ENCODE results near the gene THPO. TPM values are rescaled to one million over a fixed set of nuclear protein-coding genes. Genes with fewer than 3 reads are reported as not detected.

THPO gene
- total RNA-seq, 1 donor from 2014 or later: 0.98 TPM

- TF ChIP-seq CTCF (conservative IDR thresholded peaks at IDR 0.05): no peak
- no peaks in the 10 kb centered on the region for H3K9me3 Mint-ChIP-seq
These were observed 40.6 kb downstream of the THPO start, which contains the start of gene FAM131A for GRCh38 chr3:184337399-184337714. FAM131A (plus strand) TSS chr3:184337600; CDS start chr3:184337631, 31 bp downstream.

GRCh38 chr3:184336547-184337398 lies 41.2 kb downstream of the THPO start:
- Mint-ChIP-seq H3K27me3 (ENCODE audit: low read depth) (peaks cover 5% of the 10 kb centered on the region), H3K4me3 (peak overlapping the region; percentile 92), H3K4me1 (peaks cover 42% of the 10 kb centered on the region), H3K9me3 (no peaks in the 10 kb centered on the region), H3K36me3 (ENCODE audit: low read depth) (peaks cover 7% of the 10 kb centered on the region), H3K27ac (ENCODE audit: unreplicated experiment) (peak overlapping the region; percentile 81)
- no peak for DNase-seq (ENCODE audit: low read depth, low spot score)
- no peak for TF ChIP-seq CTCF (conservative IDR thresholded peaks at IDR 0.05)

More at GRCh38 chr3:184337399-184337714, 40.6 kb downstream of the THPO start, which contains the start of gene FAM131A:
- Mint-ChIP-seq H3K27ac (ENCODE audit: unreplicated experiment) (peak within 1 kb of the TSS; percentile 81), H3K4me3 (peak within 1 kb of the TSS; percentile 92), H3K27me3 (ENCODE audit: low read depth) (peaks cover 5% of the 10 kb centered on the region), H3K4me1 (peaks cover 42% of the 10 kb centered on the region), H3K36me3 (ENCODE audit: low read depth) (peaks cover 4% of the 10 kb centered on the region)
- DNase-seq (ENCODE audit: low read depth, low spot score): no peak

- H3K27ac Mint-ChIP-seq (ENCODE audit: unreplicated experiment): peak overlapping the region; percentile 94
- H3K36me3 Mint-ChIP-seq (ENCODE audit: low read depth): peaks cover 10% of the 10 kb centered on the region
- peak; percentile 82 for DNase-seq (ENCODE audit: low read depth, low spot score)
- no peak for TF ChIP-seq CTCF (conservative IDR thresholded peaks at IDR 0.05)
- no peaks in the 10 kb centered on the region for H3K9me3 Mint-ChIP-seq
- H3K4me3 Mint-ChIP-seq: peak overlapping the region; percentile 92
- peaks cover 5% of the 10 kb centered on the region for H3K27me3 Mint-ChIP-seq (ENCODE audit: low read depth)
- H3K4me1 Mint-ChIP-seq: peaks cover 36% of the 10 kb centered on the region
These were observed 42.1 kb downstream of the THPO start for GRCh38 chr3:184335661-184336546.

GRCh38 chr3:184335291-184335660 lies 42.7 kb downstream of the THPO start:
- Mint-ChIP-seq H3K36me3 (ENCODE audit: low read depth) (peaks cover 9% of the 10 kb centered on the region), H3K4me3 (peak overlapping the region; percentile 87), H3K4me1 (peaks cover 32% of the 10 kb centered on the region), H3K27ac (ENCODE audit: unreplicated experiment) (peak overlapping the region; percentile 94), H3K27me3 (ENCODE audit: low read depth) (peaks cover 5% of the 10 kb centered on the region), H3K9me3 (no peaks in the 10 kb centered on the region)
- TF ChIP-seq CTCF (conservative IDR thresholded peaks at IDR 0.05): no peak
- DNase-seq (ENCODE audit: low read depth, low spot score): no peak

GRCh38 chr3:184334470-184335158 lies 43.4 kb downstream of the THPO start:
- DNase-seq (ENCODE audit: low read depth, low spot score): no peak
- peaks cover 12% of the 10 kb centered on the region for H3K36me3 Mint-ChIP-seq (ENCODE audit: low read depth)
- peaks cover 32% of the 10 kb centered on the region for H3K4me1 Mint-ChIP-seq
- peak overlapping the region; percentile 64 for H3K4me3 Mint-ChIP-seq
- no peak overlapping the region for H3K27ac Mint-ChIP-seq (ENCODE audit: unreplicated experiment)
- no peaks in the 10 kb centered on the region for H3K9me3 Mint-ChIP-seq
- peaks cover 5% of the 10 kb centered on the region for H3K27me3 Mint-ChIP-seq (ENCODE audit: low read depth)
- TF ChIP-seq CTCF (conservative IDR thresholded peaks at IDR 0.05): no peak
